ENCODE measurements around the gene RMND5A.

GRCh38 chr2:86765310-86765695 is 45.2 kb downstream of the RMND5A start:
- TF ChIP-seq ZNF202 (tag by site-specific recombination; IDR thresholded peaks at IDR 0.05; ENCODE audit: borderline replicate concordance) (no peak), ZNF692 (tag by site-specific recombination; IDR thresholded peaks at IDR 0.05) (no peak), CTCF (tag by site-specific recombination; IDR thresholded peaks at IDR 0.05) (no peak), ZNF138 (tag by site-specific recombination; IDR thresholded peaks at IDR 0.05; ENCODE audit: borderline replicate concordance) (no peak), ZBTB10 (tag by site-specific recombination; IDR thresholded peaks at IDR 0.05) (no peak), ZNF76 (tag by site-specific recombination; IDR thresholded peaks at IDR 0.05; ENCODE audit: borderline replicate concordance, low read depth) (no peak), ZNF561 (tag by site-specific recombination; IDR thresholded peaks at IDR 0.05; ENCODE audit: borderline replicate concordance) (no peak), ZBTB21 (tag by site-specific recombination; IDR thresholded peaks at IDR 0.05) (no peak)
